Fibroblast of upper back skin (primary cell): ENCODE results near the gene PNPLA7.

Experiments used
- DNase-seq: peaks from one replicate; pipeline ENCODE4 v3.0.0-alpha.2; 2013

PNPLA7 gene

GRCh38 chr9:137447722-137448601, 102.2 kb downstream of the PNPLA7 start:
- no peak for DNase-seq

GRCh38 chr9:137446851-137447471, 103.2 kb downstream of the PNPLA7 start:
- peak; percentile 33 for DNase-seq

- no peak for DNase-seq
Measured at GRCh38 chr9:137445930-137446431, 104.2 kb downstream of the PNPLA7 start.

GRCh38 chr9:137445275-137445807, 104.9 kb downstream of the PNPLA7 start:
- DNase-seq: peak; percentile 77

- no peak for DNase-seq
Measured at GRCh38 chr9:137444106-137444790, 106.0 kb downstream of the PNPLA7 start.

- DNase-seq: no peak
Measured at GRCh38 chr9:137441935-137442321, 108.3 kb downstream of the PNPLA7 start.

- no peak for DNase-seq
Measured at GRCh38 chr9:137441289-137441934, 108.8 kb downstream of the PNPLA7 start, which contains the start of gene ENTPD8. ENTPD8 (minus strand) TSS chr9:137441357; CDS start chr9:137438285, 3,072 bp downstream.

- DNase-seq: no peak
Measured at GRCh38 chr9:137439158-137439714, 111.0 kb downstream of the PNPLA7 start.

- no peak for DNase-seq
Measured at GRCh38 chr9:137438591-137439157, 111.5 kb downstream of the PNPLA7 start.

GRCh38 chr9:137437691-137438590, 112.3 kb downstream of the PNPLA7 start:
- no peak for DNase-seq

- no peak for DNase-seq
Measured at GRCh38 chr9:137436761-137437600, 113.2 kb downstream of the PNPLA7 start.

- peak; percentile 36 for DNase-seq
Measured at GRCh38 chr9:137435980-137436760, 114.0 kb downstream of the PNPLA7 start.

- no peak for DNase-seq
Measured at GRCh38 chr9:137435381-137435891, 114.8 kb downstream of the PNPLA7 start.

GRCh38 chr9:137434498-137435380, 115.5 kb downstream of the PNPLA7 start:
- no peak for DNase-seq

GRCh38 chr9:137433916-137434431, 116.2 kb downstream of the PNPLA7 start:
- DNase-seq: no peak

- no peak for DNase-seq
Measured at GRCh38 chr9:137433349-137433915, 116.8 kb downstream of the PNPLA7 start.
